Measurements from ENCODE around the gene KBTBD7.
A peak's percentile ranks its signal among the peaks of the same experiment; 100 is the strongest.
"Not testable (repeated sequence)": the region's sequence is repeated elsewhere in the genome, so short reads cannot be mapped to it uniquely, and the experiment has no call there.

Gene KBTBD7

DNA sequence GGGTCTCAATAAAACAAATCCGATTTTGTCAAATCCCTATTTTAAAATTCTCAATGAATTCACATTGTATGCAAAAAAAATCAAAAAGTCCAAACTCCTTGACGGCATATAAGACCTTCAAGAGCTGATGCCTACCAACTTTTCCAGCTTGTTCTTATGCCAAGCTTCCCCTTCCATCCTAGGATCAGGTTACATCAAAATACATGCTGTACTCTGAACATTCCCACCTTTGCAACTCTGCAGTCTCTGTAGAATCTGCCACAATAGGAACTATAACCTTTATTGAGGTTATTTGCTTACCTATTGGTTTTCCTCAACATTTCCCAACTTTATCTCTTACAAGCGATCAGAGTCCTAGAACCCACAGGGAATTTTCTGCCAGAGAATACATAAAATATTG lies 7.9 kb downstream of the KBTBD7 start:
- Mint-ChIP-seq H3K9me3 (no peaks in the 10 kb centered on the region), H3K27ac (ENCODE audit: low read depth) (no peak overlapping the region), H3K27me3 (no peaks in the 10 kb centered on the region), H3K4me3 (no peak overlapping the region), H3K36me3 (ENCODE audit: insufficient read depth) (peaks cover 4% of the 10 kb centered on the region), H3K4me1 (no peaks in the 10 kb centered on the region)
- ATAC-seq (replicated peaks; ENCODE audit: extremely low read depth, poor library complexity, severe bottlenecking) (no peak), DNase-seq (ENCODE audit: low spot score in 2 of 2) (no peak)

DNA sequence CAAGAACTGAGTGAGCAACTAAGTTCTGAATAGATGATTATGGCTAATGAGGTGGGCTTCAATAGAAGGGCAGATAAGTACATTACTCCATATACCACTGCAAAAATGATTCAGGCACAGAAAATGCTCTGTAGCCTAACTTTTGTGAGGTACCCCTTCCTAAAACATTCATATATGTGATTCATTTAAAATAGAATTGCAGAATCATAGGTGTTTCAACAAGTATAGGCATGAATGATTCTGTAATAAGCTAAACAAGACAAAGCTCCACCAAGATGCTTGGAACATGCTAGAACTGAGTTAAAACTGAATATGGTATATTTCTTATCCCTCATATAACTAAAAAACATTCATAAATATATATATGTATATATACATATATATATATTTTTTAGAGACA lies 12.1 kb downstream of the KBTBD7 start:
- Mint-ChIP-seq H3K4me3 (no peak overlapping the region), H3K27ac (ENCODE audit: low read depth) (no peak overlapping the region), H3K36me3 (ENCODE audit: insufficient read depth) (no peaks in the 10 kb centered on the region), H3K27me3 (no peaks in the 10 kb centered on the region), H3K9me3 (no peaks in the 10 kb centered on the region), H3K4me1 (peaks cover 5% of the 10 kb centered on the region)
- DNase-seq (ENCODE audit: low spot score in 2 of 2) (no peak), ATAC-seq (replicated peaks; ENCODE audit: extremely low read depth, poor library complexity, severe bottlenecking) (no peak)

DNA sequence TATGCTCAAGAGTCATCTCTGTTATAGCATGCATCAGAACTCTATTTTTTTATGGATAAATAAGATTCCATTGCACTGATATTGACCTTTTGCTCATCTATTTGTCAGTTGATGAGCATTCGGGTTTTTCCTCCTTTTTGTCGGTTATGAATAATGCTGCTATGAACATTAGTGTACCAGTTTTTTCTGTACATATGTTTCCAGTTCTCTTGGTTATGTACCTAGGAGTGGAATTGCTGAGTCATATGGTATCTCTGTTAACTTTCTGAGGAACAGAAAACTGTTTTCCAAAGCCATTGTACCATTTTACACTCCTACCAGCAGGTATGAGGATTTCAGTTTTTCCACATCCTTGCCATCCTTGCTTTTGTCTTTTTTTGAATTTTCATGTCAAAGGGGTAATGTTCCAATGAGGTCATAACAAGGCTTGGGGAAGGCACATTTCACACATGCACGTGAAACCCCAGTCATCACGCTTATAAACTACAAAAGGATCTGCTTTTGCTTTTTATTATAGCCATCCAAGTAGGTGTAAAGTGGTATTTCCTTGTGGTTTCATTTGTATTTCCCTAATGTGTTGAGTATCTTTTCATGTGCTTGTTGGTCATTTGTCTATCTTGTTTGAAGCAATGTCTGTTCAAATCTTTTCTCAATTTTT lies 14.6 kb downstream of the KBTBD7 start:
- Mint-ChIP-seq H3K9me3 (peaks cover 4% of the 10 kb centered on the region), H3K36me3 (ENCODE audit: insufficient read depth) (no peaks in the 10 kb centered on the region), H3K4me1 (peaks cover 5% of the 10 kb centered on the region), H3K27ac (ENCODE audit: low read depth) (no peak overlapping the region), H3K4me3 (no peak overlapping the region), H3K27me3 (no peaks in the 10 kb centered on the region)
- ATAC-seq (replicated peaks; ENCODE audit: extremely low read depth, poor library complexity, severe bottlenecking) (no peak), DNase-seq (ENCODE audit: low spot score in 2 of 2) (no peak)

DNA sequence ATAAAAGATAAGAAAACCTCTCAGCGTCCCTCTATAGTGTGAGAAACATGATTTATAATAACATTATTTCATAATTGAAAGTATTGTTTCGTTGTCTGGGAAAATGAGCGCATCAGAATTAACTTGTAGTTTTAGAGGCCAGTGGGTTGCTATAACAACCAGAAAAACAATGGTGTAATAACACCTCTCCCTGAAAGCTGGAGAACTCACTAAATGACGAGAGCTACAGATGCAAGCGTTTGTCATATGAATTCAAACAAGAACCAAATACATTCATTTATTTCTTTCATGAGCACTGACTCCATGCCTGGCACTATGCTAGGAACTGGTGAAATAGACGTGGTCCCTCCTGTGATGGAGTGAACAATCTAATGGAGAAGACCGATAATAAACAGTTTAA lies 16.3 kb downstream of the KBTBD7 start:
- no peaks in the 10 kb centered on the region for H3K36me3 Mint-ChIP-seq (ENCODE audit: insufficient read depth)
- H3K9me3 Mint-ChIP-seq, result peaks cover 4% of the 10 kb centered on the region
- peaks cover 5% of the 10 kb centered on the region for H3K4me1 Mint-ChIP-seq
- no peaks in the 10 kb centered on the region for H3K27me3 Mint-ChIP-seq
- ATAC-seq (replicated peaks; ENCODE audit: extremely low read depth, poor library complexity, severe bottlenecking), result no peak
- H3K4me3 Mint-ChIP-seq, result no peak overlapping the region
- no peak for DNase-seq (ENCODE audit: low spot score in 2 of 2)
- no peak overlapping the region for H3K27ac Mint-ChIP-seq (ENCODE audit: low read depth)

DNA sequence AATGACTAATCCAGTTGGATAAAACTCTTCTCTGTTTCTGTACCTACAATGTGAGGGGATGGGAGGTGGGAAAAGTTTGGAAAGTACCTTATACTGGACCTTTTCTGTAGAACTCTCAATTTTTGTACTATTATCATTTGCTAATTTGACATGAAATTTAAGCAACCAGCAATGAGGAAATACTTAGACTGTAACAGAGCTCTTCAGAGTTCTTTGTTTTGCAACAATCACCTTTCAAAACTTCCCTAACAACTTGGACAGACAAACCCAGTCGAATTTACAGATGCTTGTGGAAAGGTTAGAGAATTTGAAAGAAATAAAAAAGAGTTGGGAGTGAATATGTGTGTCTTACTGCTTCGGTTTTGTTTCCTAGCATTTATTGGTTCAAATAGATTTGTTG lies 16.8 kb downstream of the KBTBD7 start:
- H3K4me1 Mint-ChIP-seq, result peaks cover 5% of the 10 kb centered on the region
- DNase-seq (ENCODE audit: low spot score in 2 of 2), result no peak
- H3K36me3 Mint-ChIP-seq (ENCODE audit: insufficient read depth), result no peaks in the 10 kb centered on the region
- no peak for ATAC-seq (replicated peaks; ENCODE audit: extremely low read depth, poor library complexity, severe bottlenecking)
- no peak overlapping the region for H3K27ac Mint-ChIP-seq (ENCODE audit: low read depth)
- H3K4me3 Mint-ChIP-seq, result no peak overlapping the region
- no peaks in the 10 kb centered on the region for H3K27me3 Mint-ChIP-seq
- H3K9me3 Mint-ChIP-seq, result peaks cover 4% of the 10 kb centered on the region

DNA sequence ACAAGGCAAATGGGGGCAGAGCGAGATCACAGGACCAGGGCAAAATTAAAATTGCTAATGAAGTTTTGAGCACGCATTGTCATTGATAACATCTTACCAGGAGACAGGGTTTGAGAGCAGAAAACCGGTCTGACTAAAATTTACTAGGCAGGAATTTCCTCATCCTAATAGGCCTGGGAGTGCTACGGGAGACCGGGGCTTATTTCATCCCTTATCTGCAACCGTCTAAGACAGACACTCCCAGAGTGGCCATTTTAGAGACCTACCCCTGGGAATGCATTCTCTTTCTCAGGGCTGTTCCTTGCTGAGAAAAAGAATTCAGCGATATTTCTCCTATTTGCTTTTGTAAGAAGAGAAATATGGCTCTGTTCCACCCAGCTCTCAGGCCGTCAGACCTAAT lies 18.8 kb downstream of the KBTBD7 start:
- H3K27ac Mint-ChIP-seq (ENCODE audit: low read depth), result peak overlapping the region; percentile 51
- not testable (repeated sequence) for ATAC-seq (replicated peaks; ENCODE audit: extremely low read depth, poor library complexity, severe bottlenecking); H3K4me3 Mint-ChIP-seq; H3K4me1 Mint-ChIP-seq; DNase-seq (ENCODE audit: low spot score in 2 of 2); H3K9me3 Mint-ChIP-seq; H3K27me3 Mint-ChIP-seq; H3K36me3 Mint-ChIP-seq (ENCODE audit: insufficient read depth)

DNA sequence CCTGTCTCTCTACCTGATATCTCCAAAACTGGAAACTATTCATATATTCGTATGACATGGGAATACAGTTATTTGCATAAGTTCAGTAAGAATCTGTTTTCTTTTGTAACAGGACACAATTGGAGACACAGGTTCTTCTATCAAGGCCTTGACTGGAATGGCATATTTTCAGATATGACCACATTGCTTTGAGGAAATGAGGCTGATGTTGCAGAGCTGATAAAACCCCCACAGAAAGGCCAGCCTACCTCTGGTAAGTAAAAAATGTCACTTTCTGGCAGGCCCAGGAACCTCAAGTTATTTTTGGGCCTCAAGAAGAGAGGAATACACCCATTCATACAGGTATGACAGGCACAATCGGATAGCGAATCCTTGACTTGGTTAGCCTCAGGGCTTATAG lies 32.2 kb downstream of the KBTBD7 start:
- no peak for ATAC-seq (replicated peaks; ENCODE audit: extremely low read depth, poor library complexity, severe bottlenecking)
- H3K9me3 Mint-ChIP-seq, result peaks cover 5% of the 10 kb centered on the region
- no peak overlapping the region for H3K4me3 Mint-ChIP-seq
- H3K36me3 Mint-ChIP-seq (ENCODE audit: insufficient read depth), result no peaks in the 10 kb centered on the region
- H3K4me1 Mint-ChIP-seq, result peaks cover 7% of the 10 kb centered on the region
- DNase-seq (ENCODE audit: low spot score in 2 of 2), result no peak
- H3K27ac Mint-ChIP-seq (ENCODE audit: low read depth), result no peak overlapping the region
- no peaks in the 10 kb centered on the region for H3K27me3 Mint-ChIP-seq

DNA sequence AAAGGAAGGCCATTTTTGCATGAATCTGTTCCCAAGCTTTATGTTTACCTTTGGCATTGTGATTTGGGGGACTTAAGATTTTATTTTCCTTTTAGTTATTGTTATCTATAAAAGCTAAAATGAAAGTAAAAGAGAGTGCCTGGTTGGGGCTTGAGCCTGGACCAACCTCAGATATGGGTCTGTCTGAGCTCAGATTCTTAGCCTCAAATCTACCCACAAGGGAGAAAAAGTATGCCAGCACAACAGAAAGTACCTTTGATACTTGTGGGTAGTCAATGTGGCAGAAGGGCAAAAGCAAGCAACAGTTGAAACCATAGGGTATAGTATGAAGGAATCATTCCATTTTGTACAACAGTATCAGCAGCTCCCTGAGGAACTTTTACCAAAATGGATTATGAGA lies 35.2 kb downstream of the KBTBD7 start:
- Mint-ChIP-seq H3K4me3 (no peak overlapping the region), H3K27me3 (no peaks in the 10 kb centered on the region), H3K36me3 (ENCODE audit: insufficient read depth) (no peaks in the 10 kb centered on the region), H3K27ac (ENCODE audit: low read depth) (no peak overlapping the region), H3K9me3 (peaks cover 5% of the 10 kb centered on the region), H3K4me1 (peaks cover 7% of the 10 kb centered on the region)
- ATAC-seq (replicated peaks; ENCODE audit: extremely low read depth, poor library complexity, severe bottlenecking) (no peak), DNase-seq (ENCODE audit: low spot score in 2 of 2) (no peak)

DNA sequence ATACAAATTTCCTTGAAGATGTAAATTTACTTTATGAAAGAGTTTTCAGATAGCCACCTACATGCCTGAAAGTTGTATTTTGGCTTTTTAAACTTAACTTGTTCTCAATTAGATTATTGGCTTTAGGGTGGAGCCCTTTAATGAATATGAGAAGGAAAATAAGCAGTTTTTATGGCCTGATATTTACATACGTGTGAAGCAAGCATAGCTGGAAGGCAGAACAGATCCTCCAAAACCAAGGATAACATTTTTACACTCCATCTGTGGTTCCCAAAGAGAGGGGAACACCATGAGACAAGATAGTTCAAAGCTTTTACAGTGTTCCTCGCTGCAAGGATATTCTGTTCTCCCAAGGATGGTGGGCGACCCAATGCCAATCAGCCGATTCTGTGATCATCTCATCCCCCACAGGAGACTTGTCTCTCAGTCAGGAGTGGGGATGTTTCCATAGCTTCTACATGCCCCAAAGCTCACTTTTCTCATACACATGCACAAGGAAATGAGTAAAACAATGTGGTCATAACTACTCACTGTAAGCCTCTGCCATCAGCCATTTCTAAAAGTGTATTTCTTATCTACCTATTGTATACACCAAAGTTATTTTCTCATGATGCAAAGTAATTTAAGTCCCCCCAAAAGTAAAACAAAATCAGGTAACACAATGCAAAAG lies 37.2 kb downstream of the KBTBD7 start:
- ATAC-seq (replicated peaks; ENCODE audit: extremely low read depth, poor library complexity, severe bottlenecking) (no peak), DNase-seq (ENCODE audit: low spot score in 2 of 2) (no peak)
- Mint-ChIP-seq H3K4me3 (no peak overlapping the region), H3K4me1 (peaks cover 7% of the 10 kb centered on the region), H3K9me3 (peaks cover 4% of the 10 kb centered on the region), H3K27me3 (no peaks in the 10 kb centered on the region), H3K36me3 (ENCODE audit: insufficient read depth) (no peaks in the 10 kb centered on the region), H3K27ac (ENCODE audit: low read depth) (no peak overlapping the region)

DNA sequence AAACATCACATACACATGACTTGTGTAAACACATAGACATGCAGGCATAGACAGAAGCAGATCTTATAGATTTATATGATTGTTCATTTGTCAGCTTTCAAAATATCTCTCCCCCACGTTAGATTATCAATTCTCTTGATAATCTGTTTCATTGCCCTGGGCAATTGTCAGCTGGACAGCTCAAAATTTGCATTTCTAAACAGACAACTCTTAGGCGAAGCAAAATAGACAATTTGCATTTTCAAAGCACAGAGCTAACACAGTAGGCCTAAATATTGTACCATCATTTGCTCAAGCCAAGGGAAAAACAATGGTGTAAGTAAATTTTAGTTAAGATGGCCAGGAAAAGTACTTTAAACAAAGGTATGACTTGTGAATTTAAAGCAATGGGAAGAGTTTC lies 37.7 kb downstream of the KBTBD7 start:
- Mint-ChIP-seq H3K27me3 (no peaks in the 10 kb centered on the region), H3K9me3 (peaks cover 10% of the 10 kb centered on the region), H3K27ac (ENCODE audit: low read depth) (no peak overlapping the region), H3K4me3 (no peak overlapping the region), H3K4me1 (peaks cover 7% of the 10 kb centered on the region), H3K36me3 (ENCODE audit: insufficient read depth) (no peaks in the 10 kb centered on the region)
- DNase-seq (ENCODE audit: low spot score in 2 of 2), result no peak
- no peak for ATAC-seq (replicated peaks; ENCODE audit: extremely low read depth, poor library complexity, severe bottlenecking)

DNA sequence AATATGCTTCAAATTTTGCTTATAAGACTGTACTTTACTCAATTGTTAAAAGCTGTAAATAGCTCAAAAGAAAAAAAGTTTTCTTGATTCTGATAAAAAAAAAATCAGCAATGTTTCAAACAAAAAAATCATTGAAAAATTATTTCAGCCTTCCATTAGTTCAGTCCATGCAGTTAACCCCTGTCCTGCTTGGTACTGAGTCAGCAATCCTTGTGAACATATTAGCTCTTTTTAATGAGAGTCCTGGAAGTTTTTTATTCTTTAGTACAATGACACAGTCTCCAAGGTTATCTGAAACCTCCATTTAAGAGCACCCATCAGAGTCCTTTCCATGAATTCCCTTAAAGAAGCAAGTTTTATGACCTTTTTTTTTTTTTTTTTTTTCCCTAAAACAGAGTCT lies 40.3 kb downstream of the KBTBD7 start:
- ATAC-seq (replicated peaks; ENCODE audit: extremely low read depth, poor library complexity, severe bottlenecking) (no peak), DNase-seq (ENCODE audit: low spot score in 2 of 2) (no peak)
- H3K27ac Mint-ChIP-seq (ENCODE audit: low read depth), result no peak overlapping the region
- peaks cover 4% of the 10 kb centered on the region for H3K4me1 Mint-ChIP-seq
- H3K27me3 Mint-ChIP-seq, result no peaks in the 10 kb centered on the region
- peaks cover 19% of the 10 kb centered on the region for H3K9me3 Mint-ChIP-seq
- H3K36me3 Mint-ChIP-seq (ENCODE audit: insufficient read depth), result no peaks in the 10 kb centered on the region
- H3K4me3 Mint-ChIP-seq, result no peak overlapping the region

DNA sequence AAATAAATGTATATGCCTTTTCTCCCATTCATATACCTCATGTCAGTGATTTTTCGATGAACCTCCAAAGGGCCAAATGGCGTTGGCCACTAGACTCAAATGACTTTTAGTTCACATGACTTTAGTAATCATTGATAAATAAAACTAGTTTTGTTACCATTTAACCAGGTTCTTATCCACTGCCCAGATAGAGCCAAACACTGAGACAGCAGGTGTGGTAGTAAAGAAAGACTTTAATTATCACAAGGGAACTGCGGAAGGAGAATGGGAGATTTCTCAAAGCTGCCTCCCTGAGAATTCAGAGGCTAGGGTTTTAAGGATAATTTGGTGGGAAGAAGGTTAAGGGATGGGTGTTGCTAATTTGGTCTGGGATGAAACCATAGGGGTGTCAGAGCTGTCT lies 42.4 kb downstream of the KBTBD7 start:
- ATAC-seq (replicated peaks; ENCODE audit: extremely low read depth, poor library complexity, severe bottlenecking), result no peak
- no peaks in the 10 kb centered on the region for H3K4me1 Mint-ChIP-seq
- H3K27me3 Mint-ChIP-seq, result no peaks in the 10 kb centered on the region
- H3K36me3 Mint-ChIP-seq (ENCODE audit: insufficient read depth), result no peaks in the 10 kb centered on the region
- peaks cover 28% of the 10 kb centered on the region for H3K9me3 Mint-ChIP-seq
- DNase-seq (ENCODE audit: low spot score in 2 of 2), result no peak
- H3K27ac Mint-ChIP-seq (ENCODE audit: low read depth), result no peak overlapping the region
- H3K4me3 Mint-ChIP-seq, result no peak overlapping the region

DNA sequence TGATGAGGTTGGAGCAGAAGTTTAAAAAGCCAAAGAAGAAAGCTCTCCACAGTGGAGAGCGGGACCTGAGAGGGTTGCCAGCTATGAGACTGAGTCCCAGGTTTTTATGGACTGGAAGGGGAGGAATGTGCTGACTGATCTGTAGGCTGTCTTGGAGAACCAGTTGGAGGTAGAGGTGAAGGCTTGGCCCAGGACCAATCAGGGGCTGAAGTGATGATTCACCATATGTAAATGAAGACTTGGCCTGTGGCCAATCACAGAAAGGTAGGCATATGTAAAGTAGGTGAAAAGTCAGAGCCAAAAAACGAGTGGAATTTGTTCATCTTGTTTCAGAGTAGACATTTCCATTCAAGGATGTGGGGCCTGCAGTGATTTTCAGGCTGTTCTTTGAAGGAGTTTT lies 44.3 kb downstream of the KBTBD7 start:
- no peak for DNase-seq (ENCODE audit: low spot score in 2 of 2)
- Mint-ChIP-seq H3K27ac (ENCODE audit: low read depth) (no peak overlapping the region), H3K4me3 (no peak overlapping the region)

More for the DNA sequence above, 44.3 kb downstream of the KBTBD7 start:
- ATAC-seq (replicated peaks; ENCODE audit: extremely low read depth, poor library complexity, severe bottlenecking), result no peak
- no peaks in the 10 kb centered on the region for H3K4me1 Mint-ChIP-seq
- no peaks in the 10 kb centered on the region for H3K27me3 Mint-ChIP-seq
- peaks cover 28% of the 10 kb centered on the region for H3K9me3 Mint-ChIP-seq
- H3K36me3 Mint-ChIP-seq (ENCODE audit: insufficient read depth), result no peaks in the 10 kb centered on the region

All from central memory CD8-positive, alpha-beta T cell (primary cell).